DOHH2 (cell line): ENCODE data around the gene GREB1.

Experiments
- CTCF ChIP-seq: fragments of 200-600 bp; sonication (generic); IDR thresholded peaks from one replicate; pipeline ENCODE4 v1.5.1; 2014; ENCODE audit warnings: antibody characterized with exemption, mild to moderate bottlenecking, low read depth, low read length; ENCODE audit not compliant: poor library complexity, severe bottlenecking
- EZH2phosphoT487 ChIP-seq: fragments of 200-600 bp; sonication (generic); IDR thresholded peaks from 2 replicates; pipeline ENCODE4 v1.6.1; 2017; ENCODE audit warnings: borderline replicate concordance, mild to moderate bottlenecking, antibody characterized with exemption, low read length, moderate library complexity, mixed read lengths

GRCh38 chr2:11633923-11634478 lies 100.2 kb downstream of the GREB1 start:
- no peak for TF ChIP-seq CTCF
- TF ChIP-seq EZH2phosphoT487: no peak
